ENCODE measurements around the gene HAUS8.
"Not testable (repeated sequence)": the region's sequence is repeated elsewhere in the genome, so short reads cannot be mapped to it uniquely, and the experiment has no call there.

HAUS8 gene

DNA sequence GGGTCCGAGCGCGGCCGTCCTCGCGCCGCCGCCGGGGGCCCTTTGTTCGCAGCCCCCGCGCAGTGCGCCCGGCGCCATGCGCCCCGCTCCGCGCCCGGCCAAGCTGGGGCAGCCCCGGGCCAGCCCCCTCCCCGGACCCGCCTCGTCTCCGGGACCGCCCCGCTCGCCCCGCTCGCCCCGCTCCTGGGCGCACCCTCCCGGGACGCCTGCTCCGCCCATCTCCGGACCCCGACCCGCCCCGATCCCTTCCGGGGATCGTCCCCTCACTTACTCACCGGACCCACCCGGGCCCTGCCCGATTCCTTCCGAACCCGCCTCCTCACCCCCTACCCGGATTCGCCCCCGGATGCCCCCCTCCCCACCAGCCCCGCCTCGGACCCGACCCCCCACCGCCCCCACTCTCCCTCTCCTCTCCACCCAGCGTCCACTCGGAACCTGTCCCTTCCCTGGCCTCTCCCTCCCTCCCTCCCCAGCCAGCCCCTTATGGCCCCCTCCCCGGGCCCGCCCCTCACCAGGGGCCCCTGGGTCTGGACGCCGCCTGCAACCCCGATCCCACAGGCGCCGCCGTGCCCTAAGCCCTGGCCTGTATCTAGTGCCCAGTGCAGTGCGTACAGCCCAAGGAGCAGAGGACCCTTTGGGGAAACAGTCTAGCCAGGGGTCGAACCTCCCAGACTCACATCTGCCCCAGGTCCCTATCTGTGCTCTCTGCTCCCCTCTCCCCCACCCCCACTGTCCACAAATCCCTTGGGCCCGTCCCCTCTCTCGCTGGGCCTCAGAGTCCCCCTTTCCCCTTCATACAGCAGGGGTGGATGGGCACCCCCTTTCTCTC lies 48.3 kb downstream of the HAUS8 start, which contains the start of gene CPAMD8:
TSS of gene CPAMD8 (minus strand) at position 105 of the 829 bp plus-strand sequence. CDS start 168 bp downstream, outside the sequence.
- no peak for DNase-seq

GRCh38 chr19:17025991-17026658 lies 49.1 kb downstream of the HAUS8 start:
- DNase-seq = no peak

- DNase-seq = no peak
Measured at GRCh38 chr19:17025361-17025760, 49.9 kb downstream of the HAUS8 start.

- not testable (repeated sequence) for DNase-seq
Measured at GRCh38 chr19:17024941-17025340, 50.3 kb downstream of the HAUS8 start.

GRCh38 chr19:17023805-17024204 lies 51.4 kb downstream of the HAUS8 start:
- no peak for DNase-seq

GRCh38 chr19:17022738-17023137 lies 52.5 kb downstream of the HAUS8 start:
- DNase-seq = no peak

DNA sequence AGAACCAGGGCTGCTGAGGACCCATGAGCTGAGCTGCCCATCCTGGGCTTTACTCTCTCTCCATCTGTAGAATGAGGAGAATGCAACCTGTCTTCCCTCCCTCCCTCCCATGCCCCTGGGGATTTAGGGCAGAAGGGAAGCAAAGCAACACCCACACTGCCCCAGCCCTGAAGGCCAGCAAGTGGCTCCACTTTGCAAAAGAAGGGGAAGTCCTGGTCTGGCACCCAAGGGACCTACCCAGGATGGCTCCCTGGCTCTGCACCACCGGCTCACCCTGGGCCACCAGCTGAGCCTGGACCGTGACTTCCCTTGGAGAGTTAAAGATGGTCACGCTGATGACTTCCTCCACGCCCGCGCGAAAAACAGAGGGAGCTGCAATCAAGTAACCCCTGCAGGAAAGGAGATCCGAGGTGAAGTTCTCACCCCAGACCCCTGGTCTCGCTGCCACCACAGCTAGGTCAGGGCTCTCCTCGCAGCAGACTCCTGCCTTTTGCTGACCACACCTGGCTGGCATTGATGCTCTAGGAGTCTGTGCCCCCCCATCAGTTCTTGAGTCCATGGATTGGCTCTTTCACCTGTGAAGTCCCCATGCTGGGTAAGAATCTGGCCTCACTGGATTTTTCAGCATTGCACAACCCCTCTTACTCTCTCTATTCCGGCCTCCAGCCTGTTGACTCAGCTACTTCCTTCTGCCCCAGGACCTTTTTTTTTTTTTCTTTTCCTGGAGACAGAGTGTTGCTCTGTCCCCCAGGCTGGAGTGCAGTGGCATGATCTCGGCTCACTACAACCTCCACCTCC lies 53.3 kb downstream of the HAUS8 start:
- no peak for DNase-seq

DNA sequence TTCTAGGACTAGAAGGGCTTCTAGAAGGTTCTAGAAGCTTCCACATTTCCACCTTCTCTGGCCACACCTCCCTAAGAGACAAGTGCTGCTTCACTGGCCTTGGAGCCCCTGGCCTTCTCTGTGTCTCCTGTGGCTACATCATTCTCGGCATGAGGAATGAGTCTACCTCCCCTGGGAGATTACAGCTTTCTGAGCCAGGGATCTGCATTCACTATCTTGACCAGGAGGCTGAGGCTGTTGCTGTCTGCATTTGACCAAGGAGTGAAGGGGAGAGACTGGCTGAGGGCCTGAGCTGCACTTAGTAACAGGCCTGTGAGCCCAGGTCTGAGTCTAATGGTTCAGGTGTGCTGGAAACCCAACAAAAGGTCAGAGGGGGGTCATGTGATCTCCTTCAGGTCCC lies 53.9 kb downstream of the HAUS8 start:
- no peak for DNase-seq

DNA sequence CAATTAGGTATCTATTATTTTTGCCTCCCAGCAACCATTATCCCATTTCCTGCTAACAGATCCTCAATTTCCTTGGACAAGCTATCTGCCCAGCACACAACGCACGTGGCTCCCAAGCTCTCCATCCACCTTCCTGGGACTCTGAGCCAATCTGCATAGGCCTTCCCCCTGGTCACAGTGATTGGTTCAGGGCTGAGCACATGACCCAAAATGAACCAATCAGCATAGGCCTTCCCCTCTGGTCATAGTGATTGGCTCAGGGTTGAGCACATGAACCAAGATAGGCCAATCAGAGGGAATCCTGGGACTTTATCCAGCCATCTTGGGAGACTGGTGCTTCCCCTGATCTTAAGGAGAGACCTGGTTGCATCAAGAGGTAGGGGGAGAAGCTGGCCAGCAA lies 54.4 kb downstream of the HAUS8 start:
- no peak for DNase-seq

GRCh38 chr19:17020385-17020784 lies 54.9 kb downstream of the HAUS8 start:
- DNase-seq = no peak

- DNase-seq = not testable (repeated sequence)
Measured at GRCh38 chr19:17014212-17014861, 60.9 kb downstream of the HAUS8 start.

DNA sequence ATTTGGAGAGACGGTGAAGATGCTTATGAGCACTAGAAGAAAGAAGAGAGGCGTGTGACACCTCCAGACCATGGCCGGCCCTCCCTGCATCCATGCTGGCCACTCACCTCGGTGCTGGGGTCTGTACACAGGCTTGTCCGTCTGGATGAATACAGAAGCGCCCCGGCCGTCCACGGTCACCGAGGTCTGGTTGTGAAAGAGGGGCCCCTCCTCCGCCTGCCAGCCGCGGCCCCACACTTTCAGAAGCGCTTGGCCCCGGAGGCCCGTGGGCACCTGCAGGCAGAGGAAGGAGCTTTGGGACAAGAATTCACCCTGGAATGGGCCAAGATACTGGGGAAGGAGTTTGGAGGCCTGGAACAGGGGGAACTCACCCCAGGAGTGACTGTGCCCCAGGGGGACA lies 63.8 kb downstream of the HAUS8 start:
- DNase-seq = no peak

GRCh38 chr19:17006579-17006978 lies 68.7 kb downstream of the HAUS8 start:
- no peak for DNase-seq

GRCh38 chr19:17005000-17005399 lies 70.3 kb downstream of the HAUS8 start:
- no peak for DNase-seq

DNA sequence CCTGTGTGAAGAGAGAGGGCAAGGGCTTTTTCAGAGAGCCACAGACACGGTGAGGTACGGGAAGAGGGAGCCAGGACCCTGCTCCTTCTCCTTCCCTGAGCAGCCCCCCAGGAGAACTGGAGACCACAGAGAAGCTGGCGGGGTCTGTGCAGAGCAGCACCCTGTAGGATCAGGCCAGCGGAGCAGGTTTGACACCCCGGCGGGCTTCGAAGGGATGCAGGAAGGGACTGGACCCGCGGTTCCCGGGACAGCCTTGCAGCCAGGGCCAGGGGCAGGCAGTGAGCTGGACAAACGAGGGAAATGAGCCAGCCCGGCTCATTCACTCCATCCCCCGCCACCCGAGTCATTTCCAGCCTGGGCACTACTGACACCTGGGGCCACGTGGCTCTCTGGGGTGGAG lies 70.9 kb downstream of the HAUS8 start:
- DNase-seq = no peak

DNA sequence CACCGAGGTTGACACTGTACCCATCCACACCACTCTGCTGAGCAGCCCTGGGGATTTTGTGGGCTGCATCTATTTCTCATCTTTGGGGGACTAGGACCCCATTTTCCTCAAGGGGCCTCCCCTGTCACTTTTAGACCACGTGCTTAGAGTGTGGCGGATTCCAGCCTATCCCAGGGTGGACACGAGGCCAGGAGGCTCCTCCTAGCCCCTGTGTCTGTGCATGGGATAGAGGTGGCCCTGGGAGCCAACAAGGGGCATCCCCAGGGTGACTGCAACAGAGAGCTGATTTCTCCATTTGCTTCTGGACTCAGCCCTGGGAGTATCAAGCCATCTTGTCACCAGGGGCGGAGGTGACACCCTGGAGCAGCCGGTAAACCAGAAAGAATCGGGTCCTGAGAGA lies 72.8 kb downstream of the HAUS8 start:
- DNase-seq = no peak

GRCh38 chr19:17001603-17002183 lies 73.6 kb downstream of the HAUS8 start:
- DNase-seq = no peak

All from COR-L47 (cell line).